Sigmoid colon (tissue), 7 donors: Measurements from ENCODE around the gene RBM33. TPM values are rescaled to one million over a fixed set of nuclear protein-coding genes. Genes with fewer than 3 reads are reported as not detected.

Experiments
- DNase-seq: peaks from one replicate; pipeline ENCODE4 v3.0.0-alpha.2; 2019
- H3K27ac ChIP-seq, 4 donors: fragments of 200-600 bp; sonication (generic); one replicate each; pipeline ENCODE4 v1.5.1; 2016 to 2019; ENCODE audit warnings: mild to moderate bottlenecking in 1 of 4
- H3K27me3 ChIP-seq, 3 donors: fragments of 200-600 bp; sonication (generic); one replicate each; pipeline ENCODE4 v1.5.1; 2019; ENCODE audit warnings: mild to moderate bottlenecking in 1 of 3
- H3K36me3 ChIP-seq, 4 donors: fragments of 200-600 bp; sonication (generic); one replicate each; pipeline ENCODE4 v1.5.1; 2016 to 2019
- H3K4me1 ChIP-seq, 4 donors: fragments of 200-600 bp; sonication (generic); one replicate each; pipeline ENCODE4 v1.5.1; 2017 to 2019
- H3K4me3 ChIP-seq, 4 donors: fragments of 200-600 bp; sonication (generic); one replicate each; pipeline ENCODE4 v1.5.1; 2017 to 2019; ENCODE audit warnings: mild to moderate bottlenecking in 2 of 4, moderate library complexity in 1 of 4
- H3K9me3 ChIP-seq, 4 donors: fragments of 200-600 bp in 3 of 4; sonication (generic) in 3 of 4; one replicate each; pipeline versions ENCODE4 v1.5.1 to v1.6.1; 2013 to 2019
- EP300 ChIP-seq, 4 donors: sonication (generic); formaldehyde crosslinking; IDR thresholded peaks; one replicate each; pipeline ENCODE4 v1.6.1; 2017; ENCODE audit warnings: antibody characterized with exemption in 4 of 4
- POLR2A ChIP-seq, 2 donors: fragments of 450-650 bp; IDR thresholded peaks; one replicate each; pipeline ENCODE4 v1.6.1; 2016; ENCODE audit warnings: antibody characterized with exemption in 2 of 2, mild to moderate bottlenecking in 2 of 2, moderate library complexity in 2 of 2
- POLR2AphosphoS5 ChIP-seq, 4 donors: sonication (generic); formaldehyde crosslinking; IDR thresholded peaks; one replicate each; pipeline ENCODE4 v1.6.1; 2017; ENCODE audit warnings: antibody characterized with exemption in 4 of 4
- WGBS, 2 donors: extraction: QIAGEN DNeasy Blood & Tissue Kit; methylation state at CpG; one replicate each; pipeline ENCODE4 v1.1.7; 2013; 5-methylcytosine and 5-hydroxymethylcytosine counted together
- intact Hi-C: fragments of 100-400 bp; cut with DNase I; formaldehyde crosslinking; loops from one replicate; pipeline ENCODE4 v1.15.1; 2023
- polyA plus RNA-seq, 3 donors: library from polyadenylated mRNA; stranded (reverse); fragments of 200-250 nt; gene quantifications; one replicate each; pipeline ENCODE4 v1.2.3, GENCODE V29; 2013
- total RNA-seq, 4 donors: library from RNA; depleted of rRNA; stranded (reverse); fragments of >200 nt; gene quantifications; one replicate each; pipeline ENCODE4 v1.1.0, GENCODE V29; 2016
- TF ChIP-seq, protein P1 (sequence below), 4 experiments: fragments of 450-650 bp in 3 of 4; fragments of 200-600 bp in 1 of 4; IDR thresholded peaks; one replicate each; pipeline ENCODE4 v1.5.1; 2016 to 2019; ENCODE audit warnings: antibody characterized with exemption in 4 of 4, mild to moderate bottlenecking in 3 of 4, moderate library complexity in 2 of 4
- donor health status: healthy with polysubstance abuse.
- donor health status: Bipolar disorder and iron deficiency.
- donor health status: healthy.

The RBM33 gene
- total and polyA plus RNA-seq, 7 donors = 3.6 to 60.4 (median 30.8) TPM

- no peaks in the 10 kb centered on the region for H3K4me1 ChIP-seq
- H3K36me3 ChIP-seq = no peaks in the 10 kb centered on the region
- intact Hi-C loops = no loop called here
- H3K27ac ChIP-seq = no peak overlapping the region
- no peaks in the 10 kb centered on the region for H3K9me3 ChIP-seq
- H3K4me3 ChIP-seq = no peak overlapping the region
- no peak for TF ChIP-seq POLR2A (IDR thresholded peaks at IDR 0.05)
- TF ChIP-seq EP300 (IDR thresholded peaks at IDR 0.05) = no peak
- TF ChIP-seq POLR2AphosphoS5 (IDR thresholded peaks at IDR 0.05) = no peak
- TF ChIP-seq, protein P1, sequence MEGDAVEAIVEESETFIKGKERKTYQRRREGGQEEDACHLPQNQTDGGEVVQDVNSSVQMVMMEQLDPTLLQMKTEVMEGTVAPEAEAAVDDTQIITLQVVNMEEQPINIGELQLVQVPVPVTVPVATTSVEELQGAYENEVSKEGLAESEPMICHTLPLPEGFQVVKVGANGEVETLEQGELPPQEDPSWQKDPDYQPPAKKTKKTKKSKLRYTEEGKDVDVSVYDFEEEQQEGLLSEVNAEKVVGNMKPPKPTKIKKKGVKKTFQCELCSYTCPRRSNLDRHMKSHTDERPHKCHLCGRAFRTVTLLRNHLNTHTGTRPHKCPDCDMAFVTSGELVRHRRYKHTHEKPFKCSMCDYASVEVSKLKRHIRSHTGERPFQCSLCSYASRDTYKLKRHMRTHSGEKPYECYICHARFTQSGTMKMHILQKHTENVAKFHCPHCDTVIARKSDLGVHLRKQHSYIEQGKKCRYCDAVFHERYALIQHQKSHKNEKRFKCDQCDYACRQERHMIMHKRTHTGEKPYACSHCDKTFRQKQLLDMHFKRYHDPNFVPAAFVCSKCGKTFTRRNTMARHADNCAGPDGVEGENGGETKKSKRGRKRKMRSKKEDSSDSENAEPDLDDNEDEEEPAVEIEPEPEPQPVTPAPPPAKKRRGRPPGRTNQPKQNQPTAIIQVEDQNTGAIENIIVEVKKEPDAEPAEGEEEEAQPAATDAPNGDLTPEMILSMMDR (IDR thresholded peaks at IDR 0.05) = no peak
- WGBS, 2 donors = 78 to 80% methylated on average over 8 of the region's 8 CpGs
- DNase-seq = no peak
- H3K27me3 ChIP-seq = peaks cover 0 to 34% (median 0%) of the 10 kb centered on the region in 3 donors
These were observed 39.9 kb upstream of the RBM33 start for GRCh38 chr7:155604504-155604997.

GRCh38 chr7:155609185-155609584, 35.3 kb upstream of the RBM33 start:
- no peak for DNase-seq
- TF ChIP-seq POLR2A (IDR thresholded peaks at IDR 0.05) = no peak
- TF ChIP-seq POLR2AphosphoS5 (IDR thresholded peaks at IDR 0.05) = no peak
- no peak for TF ChIP-seq EP300 (IDR thresholded peaks at IDR 0.05)
- TF ChIP-seq, protein P1 (IDR thresholded peaks at IDR 0.05) = no peak
- Histone ChIP-seq H3K27me3 (no peaks in the 10 kb centered on the region), H3K27ac (no peak overlapping the region), H3K9me3 (no peaks in the 10 kb centered on the region), H3K36me3 (no peaks in the 10 kb centered on the region), H3K4me3 (no peak overlapping the region), H3K4me1 (no peaks in the 10 kb centered on the region)
- intact Hi-C loops = no loop called here
- 94 to 95% methylated on average over 12 of the region's 12 CpGs for whole genome bisulfite sequencing, 2 donors

DNA sequence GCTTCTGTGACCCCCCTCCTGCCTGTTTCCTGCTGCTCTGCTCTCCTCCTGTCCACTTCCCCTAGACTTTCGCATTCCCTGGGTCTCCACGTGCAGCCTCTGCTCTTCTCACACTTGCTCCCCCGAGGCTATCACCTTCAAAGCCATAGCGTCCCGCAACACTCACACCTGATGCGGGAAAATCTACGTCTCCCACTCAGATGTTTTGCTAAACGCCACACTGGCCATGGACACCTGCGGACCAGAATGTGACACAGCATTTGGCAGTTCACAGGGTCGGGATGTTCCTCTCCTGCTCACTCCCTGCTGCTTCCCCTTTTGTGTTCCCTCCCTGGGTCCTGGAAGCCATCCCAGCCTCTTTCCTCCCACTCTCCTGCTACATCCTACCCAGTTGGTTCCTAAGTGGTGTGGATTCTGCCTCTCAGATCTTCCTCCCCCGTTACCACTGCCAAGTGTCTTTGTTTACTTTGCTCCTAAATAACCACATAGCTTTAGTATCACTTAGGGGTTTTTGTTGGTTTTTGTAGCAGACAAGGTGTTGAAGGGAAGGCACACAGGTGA, 33.7 kb upstream of the RBM33 start:
- Histone ChIP-seq H3K36me3 (no peaks in the 10 kb centered on the region), H3K27me3 (no peaks in the 10 kb centered on the region), H3K4me3 (no peak overlapping the region), H3K27ac (no peak overlapping the region), H3K4me1 (no peaks in the 10 kb centered on the region), H3K9me3 (no peaks in the 10 kb centered on the region)
- intact Hi-C loops = no loop called here
- 60 to 76% methylated on average over 11 of the region's 11 CpGs for WGBS, 2 donors
- no peak for DNase-seq
- no peak for TF ChIP-seq EP300 (IDR thresholded peaks at IDR 0.05)
- no peak for TF ChIP-seq POLR2AphosphoS5 (IDR thresholded peaks at IDR 0.05)
- TF ChIP-seq POLR2A (IDR thresholded peaks at IDR 0.05) = no peak
- TF ChIP-seq, protein P1 (IDR thresholded peaks at IDR 0.05) = no peak

DNA sequence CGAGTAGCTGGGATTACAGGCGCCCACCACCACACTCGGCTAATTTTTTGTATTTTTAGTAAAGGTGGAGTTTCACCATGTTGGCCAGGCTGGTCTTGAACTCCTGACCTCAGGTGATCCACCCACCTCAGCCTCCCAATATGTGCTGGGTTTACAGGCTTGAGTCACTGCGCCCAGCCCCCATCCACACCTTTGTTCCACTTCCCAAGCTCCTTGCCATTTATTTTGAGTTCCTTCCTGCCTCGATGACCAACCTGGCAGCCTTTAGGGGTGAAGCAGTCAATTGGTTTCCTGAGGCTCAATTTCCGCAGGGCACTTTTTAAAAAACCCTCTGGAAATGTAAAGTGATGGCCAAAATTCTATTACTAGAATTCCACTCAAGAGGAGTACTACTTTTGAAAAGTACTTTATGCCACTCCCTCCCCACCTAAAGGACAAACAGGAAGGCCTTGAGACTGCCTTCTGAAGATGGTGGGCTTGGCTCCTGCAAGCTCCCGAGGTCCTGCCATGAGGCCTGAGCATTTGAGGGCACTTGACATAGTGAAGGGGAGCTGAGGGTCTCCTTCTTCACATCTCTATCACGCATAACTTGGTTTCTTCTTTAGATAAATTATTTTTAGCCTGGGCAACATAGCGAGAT, 32.5 kb upstream of the RBM33 start:
- DNase-seq = no peak
- no peaks in the 10 kb centered on the region for H3K9me3 ChIP-seq
- TF ChIP-seq EP300 (IDR thresholded peaks at IDR 0.05) = no peak
- no peak for TF ChIP-seq POLR2AphosphoS5 (IDR thresholded peaks at IDR 0.05)
- TF ChIP-seq, protein P1 (IDR thresholded peaks at IDR 0.05) = no peak
- no peak for TF ChIP-seq POLR2A (IDR thresholded peaks at IDR 0.05)
- no peaks in the 10 kb centered on the region for H3K36me3 ChIP-seq
- intact Hi-C loops = no loop called here
- no peaks in the 10 kb centered on the region for H3K27me3 ChIP-seq
- H3K4me1 ChIP-seq = no peaks in the 10 kb centered on the region
- no peak overlapping the region for H3K4me3 ChIP-seq
- WGBS, 2 donors = 87 to 90% methylated on average over 9 of the region's 9 CpGs
- no peak overlapping the region for H3K27ac ChIP-seq
